H1 (cell line): ENCODE measurements around the gene MBD3L5. TPM values are rescaled to one million over a fixed set of nuclear protein-coding genes. Genes with fewer than 3 reads are reported as not detected.

Experiments
- CTCF ChIA-PET: fragments of 300-600 bp; sonication (Branson Sonifier 250); formaldehyde crosslinking; loops from one replicate; lab custom pipeline; 2021; ENCODE audit not compliant: partially characterized antibody; lab: Charles Lee
- POLR2A ChIA-PET: fragments of 300-600 bp; sonication (Branson Sonifier 250); formaldehyde crosslinking; loops from one replicate; lab custom pipeline; 2021; ENCODE audit warnings: inconsistent platforms; ENCODE audit not compliant: partially characterized antibody; lab: Charles Lee
- DNase-seq, 2 experiments: peaks; one replicate each; pipeline versions ENCODE4 v3.0.0 to v3.0.0-alpha.2; 2010 to 2022; ENCODE audit warnings: low spot score in 2 of 2, low read depth in 1 of 2, mixed read lengths in 1 of 2
- FAIRE-seq: peaks from 2 replicates; lab custom pipeline; 2011; peaks lifted over from hg19 to GRCh38; lab: Jason Lieb, UNC
- H2AFZ ChIP-seq: 2 replicates; pipeline ENCODE4 v1.8.1; 2012; ENCODE audit warnings: low read length, inconsistent platforms
- H2AK5ac ChIP-seq: 2 replicates; pipeline ENCODE4 v1.6.1; 2013; ENCODE audit warnings: low read depth, low read length
- H2BK120ac ChIP-seq: replicated peaks from 2 replicates; pipeline ENCODE3; 2013; ENCODE audit warnings: low read depth, low read length, inconsistent platforms
- H2BK12ac ChIP-seq: 2 replicates; pipeline ENCODE4 v1.6.1; 2013; ENCODE audit warnings: low read depth, low read length
- H2BK15ac ChIP-seq: 2 replicates; pipeline ENCODE4 v1.6.1; 2013; ENCODE audit warnings: low read length
- H2BK20ac ChIP-seq: 2 replicates; pipeline ENCODE4 v1.6.1; 2013; ENCODE audit warnings: low read length
- H2BK5ac ChIP-seq: 2 replicates; pipeline ENCODE4 v1.6.1; 2013; ENCODE audit warnings: low read depth, low read length
- H3K14ac ChIP-seq: 2 replicates; pipeline ENCODE4 v1.6.1; 2013; ENCODE audit warnings: inconsistent platforms; ENCODE audit not compliant: insufficient read length
- H3K18ac ChIP-seq: 2 replicates; pipeline ENCODE4 v1.6.1; 2013; ENCODE audit warnings: low read length; ENCODE audit errors: extremely low read depth
- H3K23ac ChIP-seq: 2 replicates; pipeline ENCODE4 v1.6.1; 2013; ENCODE audit warnings: inconsistent platforms; ENCODE audit not compliant: insufficient read length
- H3K23me2 ChIP-seq: 2 replicates; pipeline ENCODE4 v1.6.1; 2013; ENCODE audit warnings: low read depth, low read length
- H3K27ac ChIP-seq: 2 replicates; pipeline ENCODE4 v1.6.1; 2011; ENCODE audit warnings: low read depth, low read length, inconsistent platforms
- H3K27me3 ChIP-seq, 4 experiments: replicated peaks in 1 of 4; 1 replicate in 1 of 4; 2 replicates in 3 of 4; pipeline versions ENCODE4 v1.6.1 to v1.8.1; 2011 to 2013; ENCODE audit warnings: low read length in 3 of 4, mild to moderate bottlenecking in 3 of 4, inconsistent platforms in 2 of 4, mixed read lengths in 2 of 4, moderate library complexity in 1 of 4; ENCODE audit not compliant: control insufficient read depth in 3 of 4, insufficient read depth in 3 of 4; ENCODE audit errors: extremely low read depth in 1 of 4
- H3K36me3 ChIP-seq, 4 experiments: 2 replicates each; pipeline versions ENCODE4 v1.6.1 to v1.8.1; 2011 to 2013; ENCODE audit warnings: mild to moderate bottlenecking in 4 of 4, low read length in 3 of 4, moderate library complexity in 2 of 4, control low read depth in 1 of 4, inconsistent platforms in 1 of 4; ENCODE audit not compliant: insufficient read depth in 4 of 4, control insufficient read depth in 2 of 4
- H3K4ac ChIP-seq: replicated peaks from 2 replicates; pipeline ENCODE3; 2013; ENCODE audit warnings: low read length, low read depth, mixed read lengths, inconsistent platforms; ENCODE audit not compliant: insufficient read length
- H3K4me1 ChIP-seq, 4 experiments: replicated peaks in 1 of 4; 1 replicate in 1 of 4; 2 replicates in 3 of 4; pipeline versions ENCODE4 v1.6.1 to v1.8.1; 2011 to 2013; ENCODE audit warnings: low read length in 3 of 4, inconsistent platforms in 2 of 4, mixed read lengths in 1 of 4; ENCODE audit not compliant: insufficient read depth in 4 of 4, control insufficient read depth in 3 of 4
- H3K4me2 ChIP-seq, 2 experiments: 2 replicates each; pipeline versions ENCODE4 v1.6.1 to v1.8.1; 2011 to 2013; ENCODE audit warnings: low read depth in 2 of 2, low read length in 2 of 2, control low read depth in 1 of 2, inconsistent platforms in 1 of 2, mild to moderate bottlenecking in 1 of 2; ENCODE audit not compliant: insufficient read depth in 1 of 2
- H3K4me3 ChIP-seq, 4 experiments: fragments of 200-600, 300-600 bp in 1 of 4; sonication (generic), shearing (Covaris generic), sonication (Bioruptor Twin) in 1 of 4; 2 replicates each; pipeline versions ENCODE4 v1.5.1 to v1.8.1; 2011 to 2016; ENCODE audit warnings: low read length in 4 of 4, low read depth in 3 of 4, control low read depth in 2 of 4, inconsistent platforms in 2 of 4, mild to moderate bottlenecking in 2 of 4, mixed read lengths in 1 of 4, moderate library complexity in 1 of 4; ENCODE audit not compliant: insufficient read depth in 2 of 4; ENCODE audit errors: extremely low read depth in 1 of 4
- H3K56ac ChIP-seq: replicated peaks from 2 replicates; pipeline ENCODE3; 2013; ENCODE audit warnings: low read depth, mild to moderate bottlenecking, mixed read lengths, low read length, inconsistent platforms; ENCODE audit not compliant: insufficient read length
- H3K79me1 ChIP-seq: 2 replicates; pipeline ENCODE4 v1.6.1; 2013; ENCODE audit warnings: low read depth, low read length, control low read depth
- H3K79me2 ChIP-seq, 2 experiments: 2 replicates each; pipeline versions ENCODE4 v1.6.1 to v1.8.1; 2012 to 2013; ENCODE audit warnings: low read length in 2 of 2, mild to moderate bottlenecking in 2 of 2, inconsistent platforms in 1 of 2; ENCODE audit not compliant: insufficient read depth in 2 of 2, control insufficient read depth in 1 of 2
- H3K9ac ChIP-seq, 4 experiments: replicated peaks in 1 of 4; 1 replicate in 1 of 4; 2 replicates in 3 of 4; pipeline versions ENCODE4 v1.6.1 to v1.8.1; 2011 to 2013; ENCODE audit warnings: low read depth in 3 of 4, low read length in 3 of 4, control low read depth in 2 of 4, mild to moderate bottlenecking in 2 of 4, moderate library complexity in 2 of 4, inconsistent platforms in 1 of 4; ENCODE audit errors: extremely low read depth in 1 of 4
- H3K9me3 ChIP-seq, 2 experiments: 2 replicates each; pipeline versions ENCODE4 v1.6.1 to v1.8.1; 2012 to 2013; ENCODE audit warnings: mild to moderate bottlenecking in 2 of 2, moderate library complexity in 2 of 2, control low read depth in 1 of 2, inconsistent platforms in 1 of 2, low read depth in 1 of 2, low read length in 1 of 2, mixed read lengths in 1 of 2; ENCODE audit not compliant: insufficient read depth in 2 of 2
- H4K20me1 ChIP-seq, 2 experiments: replicated peaks in 1 of 2; 2 replicates each; pipeline versions ENCODE3 to v1.8.1; 2011 to 2013; ENCODE audit warnings: inconsistent platforms in 2 of 2, low read length in 2 of 2, mild to moderate bottlenecking in 1 of 2; ENCODE audit not compliant: insufficient read depth in 2 of 2, control insufficient read depth in 1 of 2
- H4K5ac ChIP-seq: 2 replicates; pipeline ENCODE4 v1.6.1; 2013; ENCODE audit warnings: low read length, low read depth, mixed read lengths, inconsistent platforms; ENCODE audit not compliant: insufficient read length
- H4K8ac ChIP-seq: 2 replicates; pipeline ENCODE4 v1.8.0; 2013; ENCODE audit warnings: mild to moderate bottlenecking, moderate library complexity, low read length, inconsistent platforms; ENCODE audit not compliant: insufficient read depth; ENCODE audit errors: extremely low read depth
- H4K91ac ChIP-seq: replicated peaks from 2 replicates; pipeline ENCODE3; 2013; ENCODE audit warnings: low read length, mixed read lengths, inconsistent platforms; ENCODE audit not compliant: insufficient read length
- ASH2L ChIP-seq: fragments of 200-600, 300-600 bp; sonication (generic); IDR thresholded peaks from one replicate; pipeline ENCODE4 v1.7.1; 2017; ENCODE audit warnings: low read length
- CBX8 ChIP-seq: fragments of 300-800, 300-1000 bp; sonication (generic); IDR thresholded peaks from 2 replicates; pipeline ENCODE4 v1.7.1; 2016; ENCODE audit warnings: low read depth, low read length, borderline replicate concordance
- KDM4A ChIP-seq: IDR thresholded peaks from one replicate; pipeline ENCODE4 v1.7.1; 2012; ENCODE audit warnings: low read depth, mild to moderate bottlenecking, moderate library complexity, low read length, inconsistent platforms; ENCODE audit not compliant: severe bottlenecking
- KDM5A ChIP-seq: fragments of 200-600 bp; IDR thresholded peaks from 2 replicates; pipeline ENCODE4 v1.7.1; 2012; ENCODE audit warnings: mild to moderate bottlenecking, low read length, inconsistent platforms, mixed read lengths
- NRF1 ChIP-seq: IDR thresholded peaks from 2 replicates; pipeline ENCODE4 v1.6.1; 2011; ENCODE audit warnings: mild to moderate bottlenecking, low read depth, low read length, improper control_type of control experiment
- POLR2A ChIP-seq, 2 experiments: IDR thresholded peaks; 1 replicate in 1 of 2; 2 replicates in 1 of 2; pipeline ENCODE4 v1.6.1; 2011; ENCODE audit warnings: low read depth in 2 of 2, low read length in 2 of 2, mild to moderate bottlenecking in 2 of 2; ENCODE audit errors: control extremely low read depth in 1 of 2
- POLR2AphosphoS5 ChIP-seq: IDR thresholded peaks from 2 replicates; pipeline ENCODE4 v1.6.1; 2011; ENCODE audit warnings: low read depth, low read length
- RAD21 ChIP-seq, 2 experiments: IDR thresholded peaks in 1 of 2; conservative IDR thresholded peaks in 1 of 2; 2 replicates each; pipeline ENCODE4 v1.6.1; 2011; ENCODE audit warnings: low read depth in 2 of 2, low read length in 2 of 2, improper control_type of control experiment in 1 of 2, inconsistent platforms in 1 of 2, mild to moderate bottlenecking in 1 of 2, moderate library complexity in 1 of 2
- SP4 ChIP-seq: IDR thresholded peaks from 2 replicates; pipeline ENCODE4 v1.6.1; 2012; ENCODE audit warnings: low read length, inconsistent platforms
- SRF ChIP-seq: IDR thresholded peaks from 2 replicates; pipeline ENCODE4 v1.6.1; 2011; ENCODE audit warnings: mild to moderate bottlenecking, low read depth, low read length, moderate library complexity
- ZNF274 ChIP-seq: IDR thresholded peaks from 2 replicates; pipeline ENCODE4 v1.7.0; 2012; ENCODE audit warnings: low read length, borderline replicate concordance; ENCODE audit errors: extremely low read depth
- WGBS, 2 experiments: shearing (Covaris generic) in 1 of 2; methylation state at CpG; one replicate each; pipeline versions ENCODE4 v1.1.6 to v1.1.7; 2013 to 2015; ENCODE audit warnings: low lambda C conversion rate in 2 of 2, mixed read lengths in 2 of 2, inconsistent platforms in 1 of 2, low coverage in 1 of 2, missing lambda C conversion rate in 1 of 2; ENCODE audit not compliant: insufficient replicate concordance in 2 of 2, insufficient coverage in 1 of 2, insufficient read length in 1 of 2; ENCODE audit errors: extremely low coverage in 1 of 2, missing lambda C conversion rate in 1 of 2; 5-methylcytosine and 5-hydroxymethylcytosine counted together
- polyA plus RNA-seq, 7 experiments: library from polyadenylated mRNA; depleted of rRNA in 3 of 7; stranded (reverse) in 5 of 7; unstranded in 2 of 7; fragments of >200 nt in 5 of 7; fragments of 200-250 nt in 2 of 7; gene quantifications; 1 replicate in 5 of 7; 2 replicates in 1 of 7; 4 replicates in 1 of 7; pipeline versions ENCODE4 v1.2.1 to v1.2.3, GENCODE V29; 2011 to 2013; ENCODE audit warnings: missing spikeins in 2 of 7, mixed read lengths in 2 of 7
- total RNA-seq: library from RNA; stranded (reverse); fragmentation: NEBNext Ultra II Directional; extraction: Animal tissue kit (Norgen Biotek cat#: 25700); gene quantifications from 2 replicates; pipeline ENCODE4 v1.2.1, GENCODE V29; 2021

The MBD3L5 gene
- total and polyA plus RNA-seq, 2 of the 8 experiments (the other 6 are each of a cell fraction or from before 2014, with no cell fraction given), result not detected

DNA sequence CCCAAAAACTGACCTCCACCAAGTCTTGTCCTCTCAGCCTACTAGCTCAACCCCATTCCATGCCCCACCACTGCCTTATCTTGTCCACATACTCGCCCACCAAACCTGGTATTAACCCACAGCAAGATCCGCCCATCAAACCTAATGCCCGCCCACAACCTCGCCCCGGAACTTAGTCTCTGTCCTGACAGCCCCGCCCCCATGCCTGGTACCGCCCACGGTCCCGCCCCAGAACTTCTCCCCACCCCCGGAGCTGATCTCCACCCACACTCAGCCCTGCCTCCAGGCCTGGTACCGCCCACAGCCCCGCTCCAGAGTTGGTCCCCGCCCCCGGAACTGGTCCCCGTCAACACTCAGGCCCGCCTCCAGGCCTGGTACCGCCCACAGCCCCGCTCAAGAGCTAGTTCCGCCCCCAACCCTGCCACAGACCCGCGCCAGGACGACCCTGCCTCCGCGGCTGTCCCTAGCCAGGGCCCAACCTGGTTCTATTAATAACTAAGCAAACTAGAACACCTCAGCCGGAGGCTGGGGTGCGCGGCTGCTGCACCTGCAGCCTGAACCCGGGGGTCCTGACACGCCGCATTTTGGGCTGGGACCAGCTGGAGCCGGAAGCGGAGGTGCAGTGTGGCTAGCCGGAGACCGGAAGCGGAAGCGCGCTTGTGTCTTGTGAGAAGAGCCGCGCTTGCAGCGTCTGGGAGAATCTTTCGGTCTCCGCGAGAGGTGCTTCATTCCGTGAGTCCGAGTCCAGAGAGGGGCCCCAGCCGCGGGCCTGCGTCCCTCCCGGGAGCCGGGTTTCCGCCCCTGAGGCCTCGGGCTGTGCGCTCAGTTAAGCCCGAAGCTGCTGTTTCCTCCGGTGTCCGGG, 38.9 kb downstream of the MBD3L5 start, which contains the start of gene ZNF557:
TSS of gene ZNF557 (plus strand) at position 662 of the 862 bp plus-strand sequence. CDS start 5,372 bp downstream, outside the sequence.
- H3K4me3 ChIP-seq, result peak within 1 kb of the TSS; percentile 85 to 95 (median 90)
- peaks cover 0 to 8% of the 10 kb centered on the region in 2 experiments; a peak in 2 of 4 replicates for H3K79me2 ChIP-seq
- H3K79me1 ChIP-seq, result no peaks in the 10 kb centered on the region
- H2BK20ac ChIP-seq, result no peak within 1 kb of the TSS
- ChIA-PET POLR2A (interaction anchor here (0.9 to 1.8 kb wide), 6 partner anchors 10 to 317 kb away, joined by 3 to 8 read pairs (median 3); no protein-coding TSS in a partner anchor), CTCF (interaction anchor here (0.5 to 1.1 kb wide), 2 partner anchors 311 to 1453 kb away, joined by 3 to 4 read pairs; no protein-coding TSS in a partner anchor)
- peak within 1 kb of the TSS; percentile 93 for H4K5ac ChIP-seq
- peaks cover 2% of the 10 kb centered on the region; the same call in 1 of the 2 replicates for H3K23me2 ChIP-seq
- H3K27ac ChIP-seq, result peak within 1 kb of the TSS; percentile 45; the same call in 1 of the 2 replicates
- no peak within 1 kb of the TSS for H2AK5ac ChIP-seq
- H3K36me3 ChIP-seq, result peaks cover 5 to 19% (median 10%) of the 10 kb centered on the region in 4 experiments; a peak in 7 of 8 replicates
- peak within 1 kb of the TSS; percentile 93; the same call in 1 of the 2 replicates for H4K8ac ChIP-seq
- H3K27me3 ChIP-seq, result no peaks in the 10 kb centered on the region
- peak within 1 kb of the TSS; percentile 56 to 79 (median 58) for H3K9ac ChIP-seq
- no peak within 1 kb of the TSS for H2BK12ac ChIP-seq
- 2% methylated on average over 51 of the region's 56 CpGs; no CpG with 5 or more reads in 1 of the 2 experiments for WGBS, 2 experiments
- no peak within 1 kb of the TSS for H4K91ac ChIP-seq
- peak within 1 kb of the TSS; percentile 88 for H2AFZ ChIP-seq
- no peaks in the 10 kb centered on the region for H3K4me1 ChIP-seq
- H3K23ac ChIP-seq, result no peak within 1 kb of the TSS
- H3K9me3 ChIP-seq, result peaks cover 6 to 10% of the 10 kb centered on the region in 2 experiments; a peak in 2 of 4 replicates
- no peak within 1 kb of the TSS for H3K4ac ChIP-seq
- no peak within 1 kb of the TSS; the same call in 1 of the 2 replicates for H3K18ac ChIP-seq
- DNase-seq, result peak; percentile 87 to 97
- no peak for FAIRE-seq
- no peak within 1 kb of the TSS for H2BK15ac ChIP-seq
- H2BK5ac ChIP-seq, result no peak within 1 kb of the TSS
- H3K56ac ChIP-seq, result no peak within 1 kb of the TSS
- no peak within 1 kb of the TSS for H2BK120ac ChIP-seq
- H4K20me1 ChIP-seq, result no peaks in the 10 kb centered on the region
- no peak within 1 kb of the TSS for H3K14ac ChIP-seq
- peak within 1 kb of the TSS; percentile 66 to 79 for H3K4me2 ChIP-seq
- no peak for TF ChIP-seq RAD21 (IDR thresholded peaks at IDR 0.05 in 1 of 2, conservative IDR thresholded peaks at IDR 0.05 in 1 of 2; ENCODE audit: low read depth in 2 of 2, low read length in 2 of 2)
- peak; percentile 54 for TF ChIP-seq ASH2L
- 0 out of 2 replicates have a peak, but pooled peaks have one; percentile 51 for TF ChIP-seq KDM5A
- peak; percentile 31; the same call in 1 of the 2 replicates for TF ChIP-seq POLR2AphosphoS5
- TF ChIP-seq KDM4A, result peak; percentile 62
- no peak for TF ChIP-seq CBX8
- TF ChIP-seq ZNF274, result no peak
- no peak for TF ChIP-seq SRF
- TF ChIP-seq SP4, result no peak
- peak in 1 of 2 experiments; percentile 79; a peak in 2 of 3 replicates for TF ChIP-seq POLR2A (IDR thresholded peaks at IDR 0.05; ENCODE audit: control extremely low read depth in 1 of 2, low read depth in 2 of 2, low read length in 2 of 2)
- TF ChIP-seq NRF1, result no peak
